Neural progenitor cell (in vitro differentiated cells): ENCODE measurements around the gene GLTP.

Source experiments
- CTCF ChIP-seq: fragments of 200-600 bp; sonication (generic); IDR thresholded peaks from 2 replicates; pipeline ENCODE4 v1.5.1; 2017; ENCODE audit warnings: antibody characterized with exemption, mild to moderate bottlenecking
- EZH2 ChIP-seq: fragments of 200-600 bp; sonication (generic); IDR thresholded peaks from 2 replicates; pipeline ENCODE4 v1.6.1; 2017; ENCODE audit warnings: antibody characterized with exemption, mild to moderate bottlenecking, moderate library complexity
- EZH2phosphoT487 ChIP-seq: fragments of 200-600 bp; sonication (generic); IDR thresholded peaks from 2 replicates; pipeline ENCODE4 v1.6.1; 2017; ENCODE audit warnings: antibody characterized with exemption

DNA sequence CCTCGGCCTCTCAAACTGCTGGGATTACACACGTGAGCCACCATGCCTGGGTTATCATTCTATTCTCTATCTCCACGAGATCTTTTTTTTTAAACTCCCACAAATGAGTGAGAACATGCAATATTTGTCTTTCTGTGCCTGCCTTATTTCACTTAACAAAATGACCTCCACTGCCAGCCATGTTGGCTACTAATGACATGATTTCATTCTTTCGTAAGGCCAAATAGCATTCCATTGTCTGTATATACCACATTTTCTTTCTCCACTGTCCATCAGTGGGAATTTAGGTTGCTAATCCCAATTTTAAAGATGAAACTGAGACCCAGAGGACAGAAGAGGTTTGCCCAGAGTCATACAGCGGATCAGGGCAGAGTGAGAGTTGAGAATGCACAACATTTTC lies 36.2 kb downstream of the GLTP start:
- TF ChIP-seq CTCF (no peak), EZH2 (no peak), EZH2phosphoT487 (no peak)
